CD1c-positive myeloid dendritic cell (primary cell): ENCODE data around the gene ANKDD1B.

Experiments used
- DNase-seq: peaks from one replicate; pipeline ENCODE4 v3.0.0-alpha.2; 2016; ENCODE audit errors: extremely low spot score

Gene ANKDD1B

DNA sequence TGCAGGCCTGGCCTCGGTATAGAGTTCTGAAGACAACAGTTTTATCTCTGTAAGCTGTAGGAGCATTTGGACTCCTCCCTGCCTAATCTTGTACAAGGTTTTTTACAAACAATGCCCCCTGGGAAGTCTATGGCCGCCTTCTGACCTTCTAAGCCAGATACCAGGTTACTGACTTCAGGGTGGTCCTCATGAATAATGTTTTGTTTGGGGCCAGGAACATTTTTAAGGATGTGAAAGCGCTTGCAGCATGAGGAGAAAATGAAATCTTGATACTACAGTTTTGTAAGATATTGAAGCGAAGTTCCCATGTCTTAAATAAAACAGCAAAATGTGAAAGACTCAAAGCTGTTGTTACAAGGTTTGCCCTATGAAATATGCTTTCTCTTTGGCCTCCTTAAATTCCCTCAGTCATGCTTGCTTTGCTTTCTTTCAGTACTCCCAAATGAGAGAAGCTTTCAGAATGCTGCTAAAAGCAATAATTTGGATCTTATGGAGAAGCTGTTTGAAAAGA, 5.2 kb downstream of the ANKDD1B start:
- no peak for DNase-seq

DNA sequence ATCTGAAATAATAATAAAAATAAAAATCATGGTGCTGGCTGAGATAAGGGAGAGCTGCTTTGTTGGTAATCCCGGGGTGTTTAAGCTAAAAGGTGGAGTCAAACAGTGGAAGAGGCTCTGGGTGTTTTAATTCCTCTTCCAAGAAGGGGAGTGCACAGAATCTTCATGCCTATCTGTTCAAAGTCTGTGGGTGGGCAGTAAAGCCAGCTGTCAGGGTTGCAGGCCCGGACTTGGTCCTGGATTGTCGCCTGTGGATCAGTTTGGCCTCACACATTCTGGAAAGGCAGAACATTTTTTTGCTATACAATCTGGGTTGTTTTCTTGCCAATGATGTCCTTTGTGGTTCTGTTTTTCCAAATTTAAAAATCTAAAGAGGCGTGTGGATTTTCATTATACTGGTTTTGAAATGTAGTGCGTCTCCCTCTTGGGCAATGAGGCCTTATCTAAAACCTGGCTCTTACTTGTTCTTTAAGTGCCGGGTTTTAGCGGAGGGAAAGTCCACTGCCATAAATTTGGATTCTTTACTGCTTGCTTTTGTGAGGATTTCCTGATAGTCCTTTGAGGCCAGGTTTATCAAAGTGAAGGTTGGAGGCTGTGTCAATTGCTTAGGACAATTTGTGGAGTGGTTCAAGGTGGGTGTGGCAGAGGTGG, 5.8 kb downstream of the ANKDD1B start:
- no peak for DNase-seq

- DNase-seq = no peak
Measured at GRCh38 chr5:75617736-75618352, 6.6 kb downstream of the ANKDD1B start.

DNA sequence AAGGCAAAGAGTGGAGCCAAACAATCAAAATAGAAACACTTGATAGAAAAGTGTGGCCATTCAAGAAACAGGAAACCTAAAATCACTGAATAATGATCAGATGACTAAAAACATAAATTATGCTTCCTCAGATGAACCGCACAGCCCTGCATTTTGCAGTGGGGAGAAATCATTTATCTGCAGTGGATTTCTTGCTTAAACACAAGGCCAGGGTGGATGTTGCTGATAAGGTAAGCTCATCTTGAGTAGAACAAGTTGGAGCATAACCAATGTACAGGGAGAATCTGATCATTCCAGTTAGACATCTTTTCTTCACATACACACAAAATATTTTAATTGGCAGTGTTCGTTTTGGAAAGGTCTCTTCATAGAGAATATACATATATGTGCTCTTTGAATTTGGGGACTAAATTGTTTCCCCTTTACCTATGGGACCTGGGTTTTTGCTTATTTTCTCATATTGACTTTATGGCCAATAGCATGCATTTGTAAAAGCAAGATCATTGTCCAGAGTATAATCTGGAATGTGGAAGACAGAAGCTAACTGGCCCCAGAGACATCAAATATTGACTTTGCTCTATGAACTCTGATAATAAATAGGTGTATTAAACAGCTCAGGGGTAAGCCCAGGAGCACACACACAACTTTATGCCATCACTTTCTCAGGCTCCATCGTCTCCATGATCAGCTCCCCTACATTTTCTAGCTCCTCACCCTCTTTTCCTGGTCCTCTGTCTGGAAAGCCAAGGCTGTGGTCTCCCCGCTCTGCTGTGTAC, 9.1 kb downstream of the ANKDD1B start:
- no peak for DNase-seq

GRCh38 chr5:75622564-75622963, 11.3 kb downstream of the ANKDD1B start:
- DNase-seq = no peak

DNA sequence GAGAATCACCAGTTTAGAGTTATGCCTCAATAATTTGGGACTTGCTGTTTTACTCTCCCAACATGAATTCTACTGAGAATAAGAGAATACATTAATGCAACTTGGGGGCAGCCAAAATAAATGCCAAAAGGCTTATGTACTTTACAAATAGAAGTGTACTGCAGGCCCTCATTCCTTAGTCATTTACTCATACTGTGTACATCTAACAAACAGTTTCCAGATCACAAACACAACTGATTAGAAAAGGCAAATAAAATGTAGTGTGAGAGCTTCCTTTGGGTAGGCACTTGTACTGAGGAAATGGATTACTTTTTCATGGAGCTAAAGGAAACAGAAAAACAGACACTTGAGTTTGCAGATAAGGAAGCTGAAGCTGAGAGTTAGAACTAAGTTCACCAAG, 12.6 kb downstream of the ANKDD1B start:
- no peak for DNase-seq

- DNase-seq = no peak
Measured at GRCh38 chr5:75626959-75627358, 15.7 kb downstream of the ANKDD1B start.

GRCh38 chr5:75627801-75628200, 16.5 kb downstream of the ANKDD1B start:
- no peak for DNase-seq

GRCh38 chr5:75630875-75631274, 19.6 kb downstream of the ANKDD1B start:
- no peak for DNase-seq

DNA sequence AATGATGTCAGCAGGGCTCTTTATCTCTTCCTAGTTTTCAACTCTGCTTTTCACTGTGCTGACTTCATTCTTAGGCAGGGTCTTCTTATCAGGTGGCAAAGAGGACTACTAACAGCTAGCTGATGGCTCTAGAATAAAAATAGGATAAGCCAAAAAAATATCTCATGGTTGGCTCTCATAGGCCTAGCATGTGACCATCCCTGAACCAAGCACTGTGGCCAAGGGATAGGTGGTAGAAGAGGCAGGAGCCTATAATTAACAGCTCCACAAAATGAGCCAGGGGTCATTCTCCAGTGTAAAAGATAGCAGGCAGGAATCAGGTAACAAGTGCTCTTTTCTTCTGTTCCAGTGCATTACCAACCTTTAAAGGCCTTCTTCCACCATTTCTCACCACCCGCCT, 21.1 kb downstream of the ANKDD1B start:
- no peak for DNase-seq

- no peak for DNase-seq
Measured at GRCh38 chr5:75637949-75638348, 26.7 kb downstream of the ANKDD1B start.

- no peak for DNase-seq
Measured at GRCh38 chr5:75639535-75640311, 28.5 kb downstream of the ANKDD1B start.

GRCh38 chr5:75640395-75640794, 29.1 kb downstream of the ANKDD1B start:
- DNase-seq = no peak

- no peak for DNase-seq
Measured at GRCh38 chr5:75640826-75641225, 29.6 kb downstream of the ANKDD1B start.

- no peak for DNase-seq
Measured at GRCh38 chr5:75648712-75649111, 37.5 kb downstream of the ANKDD1B start.

- DNase-seq = no peak
Measured at GRCh38 chr5:75651575-75652238, 40.5 kb downstream of the ANKDD1B start.

- no peak for DNase-seq
Measured at GRCh38 chr5:75653521-75653920, 42.3 kb downstream of the ANKDD1B start.

DNA sequence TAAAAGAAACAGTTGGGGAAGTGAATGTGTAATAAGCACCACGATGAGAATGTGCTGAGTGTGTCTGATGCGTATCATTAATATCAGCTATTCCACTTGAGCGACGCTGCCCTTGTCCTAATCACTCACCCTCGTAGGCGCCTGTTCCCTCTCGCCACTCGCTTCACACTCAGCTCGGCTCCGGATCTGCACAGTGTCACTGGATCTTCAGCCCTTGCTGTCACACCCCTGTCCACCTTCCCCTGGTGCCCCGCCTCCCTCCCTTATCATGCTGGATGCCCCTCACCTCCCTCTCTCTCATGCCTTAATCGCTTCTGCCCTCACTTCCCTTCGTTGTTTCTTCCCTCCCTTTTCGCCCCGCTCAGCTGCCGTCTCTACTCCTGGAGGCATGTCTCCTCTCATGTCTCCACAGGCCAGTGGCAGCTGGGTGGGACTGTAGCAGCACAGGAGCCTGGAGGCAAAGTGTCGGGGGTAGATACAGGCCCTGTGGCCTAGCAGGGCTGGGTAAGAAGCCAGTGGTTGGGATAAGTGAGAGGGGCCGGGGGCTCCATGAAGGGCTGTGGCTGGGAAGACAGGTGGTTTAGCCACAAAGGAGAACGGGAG, 43.5 kb downstream of the ANKDD1B start:
- no peak for DNase-seq

DNA sequence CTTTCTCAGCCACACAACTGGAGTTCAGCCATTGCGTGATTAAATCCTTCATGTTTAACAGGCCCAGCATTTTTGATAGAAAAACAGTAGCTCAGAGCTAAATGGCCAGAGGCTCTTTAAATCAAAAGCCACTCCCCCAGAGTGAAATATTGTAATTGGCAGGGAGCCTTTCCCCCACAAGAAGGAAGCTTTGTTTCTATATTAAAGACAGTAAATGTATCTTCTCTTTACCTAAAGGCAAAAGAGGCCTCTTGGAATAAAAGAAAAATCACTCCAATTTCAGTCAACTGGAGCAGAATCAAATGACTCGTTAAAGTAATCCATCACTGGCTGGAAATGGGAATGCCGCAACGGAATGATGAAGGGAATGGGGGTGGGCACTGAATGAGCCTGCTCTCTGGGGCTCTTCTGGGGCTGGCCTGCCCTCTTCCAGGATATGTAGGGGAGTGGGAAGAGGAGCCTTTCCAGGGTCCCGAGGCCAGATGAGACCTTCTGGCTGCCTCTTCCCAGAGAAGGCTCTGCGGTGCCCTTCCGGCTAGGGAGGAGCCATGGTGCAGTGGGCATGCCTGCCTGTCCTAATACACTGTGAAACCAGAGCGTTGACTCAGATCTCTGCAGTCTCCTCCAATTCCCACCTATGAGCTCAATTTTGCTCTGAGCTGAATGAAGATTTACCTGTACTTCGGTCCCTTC, 45.2 kb downstream of the ANKDD1B start:
- no peak for DNase-seq

- DNase-seq = peak; percentile 18
Measured at GRCh38 chr5:75659791-75660450, 48.7 kb downstream of the ANKDD1B start.
